Stomach (tissue), 4 donors: Measurements from ENCODE around the gene DGKQ.

ENCODE experiments used
- EP300 ChIP-seq: sonication (generic); formaldehyde crosslinking; IDR thresholded peaks from one replicate; pipeline ENCODE4 v1.6.1; 2017; ENCODE audit warnings: antibody characterized with exemption
- POLR2A ChIP-seq, 4 donors: fragments of 450-650 bp; IDR thresholded peaks; one replicate each; pipeline ENCODE4 v1.6.1; 2016; ENCODE audit warnings: antibody characterized with exemption in 4 of 4, control low read depth in 2 of 4, mild to moderate bottlenecking in 1 of 4, moderate library complexity in 1 of 4

DNA sequence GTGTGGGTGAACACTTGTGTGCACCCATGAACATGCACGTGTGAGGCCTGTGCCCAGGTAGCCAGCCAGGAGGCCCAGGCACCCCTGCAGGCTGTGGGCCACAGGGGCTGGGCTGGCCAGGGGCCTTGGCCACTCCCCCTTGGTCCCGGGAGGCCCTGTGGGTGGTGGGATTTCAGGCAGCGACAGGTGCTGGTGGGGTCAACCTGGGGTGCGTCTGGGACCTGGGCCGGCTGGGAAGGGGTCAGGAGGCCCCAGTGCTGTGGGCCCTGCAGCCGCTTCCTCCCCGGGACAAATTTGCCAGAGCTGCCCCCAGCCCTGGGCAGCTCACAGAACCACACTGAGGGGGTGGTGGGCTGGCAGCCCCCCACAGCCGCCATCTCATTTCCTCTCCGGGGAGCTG is 46.0 kb upstream of the DGKQ start:
- TF ChIP-seq POLR2A (IDR thresholded peaks at IDR 0.05): no peak
- TF ChIP-seq EP300: no peak
